Karpas-422 (cell line): ENCODE data around the gene PRSS38. TPM values are rescaled to one million over a fixed set of nuclear protein-coding genes. Genes with fewer than 3 reads are reported as not detected.

ENCODE experiments used
- DNase-seq: peaks from one replicate; pipeline ENCODE4 v3.0.0-alpha.2; 2015
- H2AFZ ChIP-seq: fragments of 200-600 bp; sonication (generic); 2 replicates; pipeline ENCODE4 v1.6.1; 2014; ENCODE audit warnings: antibody characterized with exemption, low read length, mixed read lengths
- H3K27ac ChIP-seq: fragments of 200-600 bp; sonication (generic); 2 replicates; pipeline ENCODE4 v1.5.1; 2014; ENCODE audit warnings: mild to moderate bottlenecking, low read length, moderate library complexity
- H3K27me3 ChIP-seq: fragments of 200-600 bp; sonication (generic); 2 replicates; pipeline ENCODE4 v1.6.1; 2014; ENCODE audit warnings: low read length, mixed read lengths
- H3K36me3 ChIP-seq: fragments of 200-600 bp; sonication (generic); 2 replicates; pipeline ENCODE4 v1.6.1; 2014; ENCODE audit warnings: low read length, mixed read lengths; ENCODE audit not compliant: insufficient read depth
- H3K4me1 ChIP-seq: fragments of 200-600 bp; sonication (generic); 2 replicates; pipeline ENCODE4 v1.6.1; 2014; ENCODE audit warnings: mild to moderate bottlenecking, low read length, mixed read lengths
- H3K4me2 ChIP-seq: fragments of 200-600 bp; sonication (generic); 2 replicates; pipeline ENCODE4 v1.6.1; 2014; ENCODE audit warnings: low read length, low read depth, mild to moderate bottlenecking; ENCODE audit not compliant: poor library complexity, severe bottlenecking
- H3K4me3 ChIP-seq: fragments of 200-600 bp; sonication (generic); 2 replicates; pipeline ENCODE4 v1.5.1; 2014; ENCODE audit warnings: mild to moderate bottlenecking, antibody characterized with exemption, low read length, mixed read lengths
- H3K79me2 ChIP-seq: fragments of 200-600 bp; sonication (generic); 2 replicates; pipeline ENCODE4 v1.6.1; 2014; ENCODE audit warnings: mild to moderate bottlenecking, low read length, mixed read lengths
- H3K9ac ChIP-seq: fragments of 200-600 bp; sonication (generic); 2 replicates; pipeline ENCODE4 v1.6.0; 2014; ENCODE audit warnings: low read length
- H3K9me2 ChIP-seq: fragments of 200-600 bp; sonication (generic), shearing (Covaris generic); replicated peaks from 2 replicates; pipeline ENCODE4 v1.6.0; 2014; ENCODE audit warnings: mild to moderate bottlenecking, low read length, moderate library complexity; ENCODE audit not compliant: insufficient read depth
- H3K9me3 ChIP-seq: fragments of 300-700, 200-600 bp; sonication (generic); 2 replicates; pipeline ENCODE4 v1.6.1; 2014; ENCODE audit warnings: low read length, mixed read lengths
- H4K20me1 ChIP-seq: fragments of 200-600 bp; sonication (generic); 2 replicates; pipeline ENCODE4 v1.6.1; 2014; ENCODE audit warnings: mild to moderate bottlenecking, antibody characterized with exemption, low read length, low read depth; ENCODE audit not compliant: insufficient read depth
- total RNA-seq: library from RNA; depleted of rRNA; stranded (reverse); fragments of >200 nt; shearing (Covaris generic); gene quantifications from 2 replicates; pipeline ENCODE4 v1.2.3, GENCODE V29; 2014; ENCODE audit warnings: low replicate concordance

PRSS38 gene
- total RNA-seq, 1 experiment from 2014 or later = not detected

GRCh38 chr1:227794817-227795192 lies 20.7 kb upstream of the PRSS38 start:
- Histone ChIP-seq H3K27me3 (no peaks in the 10 kb centered on the region), H2AFZ (no peak overlapping the region), H3K9me3 (no peaks in the 10 kb centered on the region), H3K9ac (no peak overlapping the region), H3K4me3 (no peak overlapping the region), H3K79me2 (no peaks in the 10 kb centered on the region), H3K9me2 (no peaks in the 10 kb centered on the region), H3K36me3 (no peaks in the 10 kb centered on the region), H4K20me1 (no peaks in the 10 kb centered on the region), H3K27ac (no peak overlapping the region), H3K4me2 (no peak overlapping the region), H3K4me1 (no peaks in the 10 kb centered on the region)
- DNase-seq = no peak

DNA sequence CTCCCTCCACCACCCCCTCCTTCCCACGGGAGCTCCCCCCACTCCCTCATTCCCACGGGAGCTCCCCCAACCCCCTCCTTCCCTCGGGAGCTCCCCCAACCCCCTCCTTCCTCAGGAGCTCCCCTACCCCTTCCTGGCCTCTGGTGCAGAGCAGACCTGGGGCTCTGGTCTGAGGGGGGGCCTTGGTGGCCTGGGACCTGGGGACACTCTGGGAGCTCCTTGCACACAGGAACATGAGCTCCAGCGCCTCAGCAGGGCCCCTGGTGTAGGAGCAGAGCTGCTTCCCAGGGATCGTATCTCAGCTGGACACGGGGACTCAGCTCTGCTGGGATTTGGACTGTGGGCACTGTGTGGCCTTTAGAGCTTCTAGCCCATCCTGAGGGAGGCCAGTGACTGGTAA lies 19.7 kb upstream of the PRSS38 start:
- Histone ChIP-seq H3K36me3 (no peaks in the 10 kb centered on the region), H3K9ac (no peak overlapping the region), H3K9me3 (no peaks in the 10 kb centered on the region), H3K79me2 (no peaks in the 10 kb centered on the region), H3K4me1 (no peaks in the 10 kb centered on the region), H4K20me1 (no peaks in the 10 kb centered on the region), H2AFZ (no peak overlapping the region), H3K9me2 (no peaks in the 10 kb centered on the region), H3K27me3 (no peaks in the 10 kb centered on the region), H3K27ac (no peak overlapping the region), H3K4me2 (no peak overlapping the region), H3K4me3 (no peak overlapping the region)
- no peak for DNase-seq

- Histone ChIP-seq H3K27ac (no peak overlapping the region), H3K27me3 (no peaks in the 10 kb centered on the region), H3K36me3 (no peaks in the 10 kb centered on the region), H3K9ac (no peak overlapping the region), H3K9me2 (no peaks in the 10 kb centered on the region), H3K79me2 (no peaks in the 10 kb centered on the region), H3K9me3 (no peaks in the 10 kb centered on the region), H3K4me2 (no peak overlapping the region), H3K4me3 (no peak overlapping the region), H3K4me1 (no peaks in the 10 kb centered on the region), H4K20me1 (no peaks in the 10 kb centered on the region), H2AFZ (no peak overlapping the region)
- DNase-seq = no peak
These were observed 19.0 kb upstream of the PRSS38 start for GRCh38 chr1:227796359-227796915.

DNA sequence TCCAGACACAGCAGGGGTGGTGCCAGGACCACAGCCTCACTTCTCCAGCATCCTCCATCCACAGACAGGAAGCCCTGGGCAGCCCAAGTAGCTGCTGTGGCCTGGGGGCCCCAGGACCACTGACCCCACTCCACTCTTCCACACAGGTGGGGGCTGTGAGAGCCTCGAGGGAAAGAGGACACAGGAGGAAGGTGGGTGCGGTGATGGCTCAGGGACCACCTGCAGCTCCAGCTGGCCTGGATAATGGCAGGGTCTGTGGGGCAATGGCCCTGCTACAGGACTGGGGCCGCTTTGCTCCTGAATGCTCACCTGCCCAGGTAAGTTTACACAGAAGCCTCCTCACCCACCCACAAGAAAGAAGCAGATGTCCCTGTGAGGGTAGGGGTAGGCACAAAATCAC lies 18.3 kb upstream of the PRSS38 start:
- no peak for DNase-seq
- H4K20me1 ChIP-seq = no peaks in the 10 kb centered on the region
- no peaks in the 10 kb centered on the region for H3K4me1 ChIP-seq
- no peak overlapping the region for H2AFZ ChIP-seq
- H3K9me2 ChIP-seq = no peaks in the 10 kb centered on the region
- no peak overlapping the region for H3K4me3 ChIP-seq
- no peaks in the 10 kb centered on the region for H3K36me3 ChIP-seq
- H3K27ac ChIP-seq = no peak overlapping the region
- H3K4me2 ChIP-seq = no peak overlapping the region
- H3K9ac ChIP-seq = no peak overlapping the region
- H3K79me2 ChIP-seq = no peaks in the 10 kb centered on the region
- no peaks in the 10 kb centered on the region for H3K9me3 ChIP-seq
- H3K27me3 ChIP-seq = no peaks in the 10 kb centered on the region

DNA sequence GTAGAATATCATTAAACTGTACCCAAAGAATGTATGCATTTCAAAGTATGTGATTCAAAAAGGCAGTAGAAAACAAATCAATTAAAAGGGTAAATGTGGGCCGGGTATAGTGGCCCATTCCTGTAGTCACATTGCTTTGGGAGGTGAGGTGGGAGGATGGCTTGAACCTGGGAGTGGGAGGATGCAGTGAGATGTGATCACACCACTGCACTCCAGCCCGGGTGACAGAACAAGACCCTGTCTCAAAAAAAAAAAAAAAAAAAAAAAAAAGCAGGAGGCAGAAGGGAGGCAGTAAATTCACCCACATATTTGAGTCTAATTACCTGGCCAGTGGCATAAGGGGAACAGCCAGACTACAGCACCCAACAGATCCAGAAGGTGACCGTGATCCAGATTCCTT lies 17.9 kb upstream of the PRSS38 start:
- H3K27ac ChIP-seq = no peak overlapping the region
- no peaks in the 10 kb centered on the region for H3K9me2 ChIP-seq

DNA sequence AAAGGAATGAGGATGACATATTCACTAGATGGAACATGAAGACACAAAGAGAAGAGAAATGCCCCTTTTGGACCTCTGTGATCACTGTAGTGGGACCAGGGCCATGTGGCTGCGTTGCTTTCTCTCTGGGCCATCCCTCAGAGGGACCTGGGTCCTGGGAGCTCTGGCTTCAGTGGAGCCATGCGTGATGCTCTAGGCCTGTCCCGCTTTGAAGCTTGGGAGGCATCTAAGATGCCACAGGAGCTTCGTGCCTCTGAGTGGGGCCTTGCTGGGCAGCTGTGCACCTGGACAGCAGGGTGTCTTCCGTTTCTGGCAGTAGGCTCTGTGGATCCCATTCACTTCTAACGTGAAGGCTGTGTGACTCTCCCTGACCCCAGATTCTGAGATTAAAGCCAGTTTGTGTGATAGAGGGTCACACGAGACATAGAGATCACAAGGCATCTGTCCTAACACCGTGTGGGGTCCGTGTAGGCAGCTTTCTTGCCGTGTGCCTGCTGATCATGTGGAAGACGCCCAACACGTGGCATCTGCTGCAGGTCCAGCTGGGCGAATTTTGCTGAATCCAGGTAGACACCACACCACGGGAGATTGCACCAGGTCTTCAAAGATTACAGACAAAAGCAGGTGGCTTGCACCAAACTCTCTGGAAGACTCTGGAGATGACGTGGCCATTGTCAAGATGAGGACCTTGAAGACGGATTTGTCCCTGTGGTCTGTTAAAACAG lies 17.2 kb upstream of the PRSS38 start:
- no peaks in the 10 kb centered on the region for H3K27me3 ChIP-seq
- no peaks in the 10 kb centered on the region for H3K9me2 ChIP-seq
- no peak overlapping the region for H2AFZ ChIP-seq
- no peak overlapping the region for H3K27ac ChIP-seq
- H3K9me3 ChIP-seq = no peaks in the 10 kb centered on the region
- no peaks in the 10 kb centered on the region for H3K36me3 ChIP-seq
- H3K4me2 ChIP-seq = no peak overlapping the region
- H3K79me2 ChIP-seq = no peaks in the 10 kb centered on the region
- H3K9ac ChIP-seq = no peak overlapping the region
- no peak for DNase-seq
- no peaks in the 10 kb centered on the region for H3K4me1 ChIP-seq
- no peak overlapping the region for H3K4me3 ChIP-seq
- no peaks in the 10 kb centered on the region for H4K20me1 ChIP-seq

More for the DNA sequence above, 17.9 kb upstream of the PRSS38 start:
- Histone ChIP-seq H3K4me1 (no peaks in the 10 kb centered on the region), H3K27me3 (no peaks in the 10 kb centered on the region), H2AFZ (no peak overlapping the region), H4K20me1 (no peaks in the 10 kb centered on the region), H3K36me3 (no peaks in the 10 kb centered on the region), H3K9me3 (no peaks in the 10 kb centered on the region), H3K4me3 (no peak overlapping the region), H3K79me2 (no peaks in the 10 kb centered on the region), H3K9ac (no peak overlapping the region), H3K4me2 (no peak overlapping the region)
- DNase-seq = no peak

- H3K79me2 ChIP-seq = no peaks in the 10 kb centered on the region
These were observed 15.7 kb upstream of the PRSS38 start for GRCh38 chr1:227799756-227800155.

DNA sequence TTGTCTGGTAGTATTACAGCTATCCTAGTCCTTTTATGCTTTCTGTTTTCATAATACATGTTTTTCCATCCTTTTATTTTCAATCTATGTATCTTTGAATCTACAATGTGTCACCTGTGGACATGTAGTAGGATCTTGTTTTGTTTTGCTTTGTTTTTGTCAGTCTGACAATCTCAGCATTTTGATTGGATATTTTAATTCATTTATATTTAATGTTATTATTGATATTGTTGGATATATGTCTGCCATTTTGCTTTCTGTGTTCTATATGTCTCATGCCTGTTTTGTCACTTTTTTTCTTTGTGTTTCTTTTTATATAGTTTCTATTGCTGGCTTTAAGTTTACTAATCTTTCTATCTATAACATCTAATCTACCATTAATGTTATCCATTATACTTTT lies 11.5 kb upstream of the PRSS38 start:
- Histone ChIP-seq H3K27ac (no peak overlapping the region), H3K36me3 (no peaks in the 10 kb centered on the region), H3K79me2 (no peaks in the 10 kb centered on the region)

More at GRCh38 chr1:227799756-227800155, 15.7 kb upstream of the PRSS38 start:
- no peak overlapping the region for H3K9ac ChIP-seq
- DNase-seq = no peak
- H3K27ac ChIP-seq = no peak overlapping the region
- H3K27me3 ChIP-seq = no peaks in the 10 kb centered on the region
- no peak overlapping the region for H2AFZ ChIP-seq
- H3K4me3 ChIP-seq = no peak overlapping the region
- no peaks in the 10 kb centered on the region for H3K9me3 ChIP-seq
- no peak overlapping the region for H3K4me2 ChIP-seq
- H3K9me2 ChIP-seq = no peaks in the 10 kb centered on the region
- no peaks in the 10 kb centered on the region for H3K36me3 ChIP-seq
- no peaks in the 10 kb centered on the region for H3K4me1 ChIP-seq
- no peaks in the 10 kb centered on the region for H4K20me1 ChIP-seq

More for the DNA sequence above, 11.5 kb upstream of the PRSS38 start:
- Histone ChIP-seq H3K4me1 (no peaks in the 10 kb centered on the region), H3K9me2 (no peaks in the 10 kb centered on the region), H2AFZ (no peak overlapping the region), H3K4me2 (no peak overlapping the region), H4K20me1 (no peaks in the 10 kb centered on the region), H3K9me3 (no peaks in the 10 kb centered on the region), H3K27me3 (no peaks in the 10 kb centered on the region), H3K4me3 (no peak overlapping the region), H3K9ac (no peak overlapping the region)
- no peak for DNase-seq
